Measurements from ENCODE around the gene PRSS37.

PRSS37 gene

GRCh38 chr7:141875453-141875852, 34.2 kb upstream of the PRSS37 start:
- H3K9me3 ChIP-seq (ENCODE audit: low read length), result no peaks in the 10 kb centered on the region
- no peak overlapping the region for H3K4me3 ChIP-seq (ENCODE audit: low read depth, low read length, poor library complexity, severe bottlenecking)
- no peak overlapping the region for H3K9ac ChIP-seq (ENCODE audit: low read length)
- no peaks in the 10 kb centered on the region for H4K20me1 ChIP-seq (ENCODE audit: insufficient read depth, low read length)
- no peaks in the 10 kb centered on the region for H3K4me1 ChIP-seq (ENCODE audit: insufficient read depth, low read length, severe bottlenecking)
- no peaks in the 10 kb centered on the region for H3K9me2 ChIP-seq (ENCODE audit: low read depth, low read length)
- no peak overlapping the region for H3K4me2 ChIP-seq (ENCODE audit: low read length)
- H2AFZ ChIP-seq (ENCODE audit: low read length), result no peak overlapping the region
- H3K27ac ChIP-seq (ENCODE audit: low read depth, low read length, poor library complexity, severe bottlenecking), result no peak overlapping the region
- H3K79me2 ChIP-seq (ENCODE audit: insufficient read depth, low read length), result no peaks in the 10 kb centered on the region
- no peaks in the 10 kb centered on the region for H3K27me3 ChIP-seq (ENCODE audit: insufficient read depth, low read length)
- no peaks in the 10 kb centered on the region for H3K36me3 ChIP-seq (ENCODE audit: insufficient read depth, low read length)
- no peak for TF ChIP-seq CTCF (IDR thresholded peaks at IDR 0.05; ENCODE audit: low read length)
- TF ChIP-seq EZH2 (IDR thresholded peaks at IDR 0.05; ENCODE audit: borderline replicate concordance, low read length), result no peak
- no peaks in the 10 kb centered on the region for H3F3A ChIP-seq (ENCODE audit: insufficient read depth, low read length)

- no peaks in the 10 kb centered on the region for H3K4me1 ChIP-seq (ENCODE audit: insufficient read depth, low read length, severe bottlenecking)
- TF ChIP-seq CTCF (IDR thresholded peaks at IDR 0.05; ENCODE audit: low read length) (no peak), EZH2 (IDR thresholded peaks at IDR 0.05; ENCODE audit: borderline replicate concordance, low read length) (no peak)
Measured at GRCh38 chr7:141874787-141875186, 33.5 kb upstream of the PRSS37 start.

GRCh38 chr7:141872931-141873330, 31.6 kb upstream of the PRSS37 start:
- TF ChIP-seq CTCF (IDR thresholded peaks at IDR 0.05; ENCODE audit: low read length) (no peak), EZH2 (IDR thresholded peaks at IDR 0.05; ENCODE audit: borderline replicate concordance, low read length) (no peak)
- Histone ChIP-seq H3K9me2 (ENCODE audit: low read depth, low read length) (no peaks in the 10 kb centered on the region), H3K9ac (ENCODE audit: low read length) (no peak overlapping the region), H3K27me3 (ENCODE audit: insufficient read depth, low read length) (no peaks in the 10 kb centered on the region), H3K4me2 (ENCODE audit: low read length) (no peak overlapping the region), H4K20me1 (ENCODE audit: insufficient read depth, low read length) (no peaks in the 10 kb centered on the region), H3K4me3 (ENCODE audit: low read depth, low read length, poor library complexity, severe bottlenecking) (no peak overlapping the region), H2AFZ (ENCODE audit: low read length) (no peak overlapping the region), H3F3A (ENCODE audit: insufficient read depth, low read length) (no peaks in the 10 kb centered on the region), H3K4me1 (ENCODE audit: insufficient read depth, low read length, severe bottlenecking) (no peaks in the 10 kb centered on the region), H3K36me3 (ENCODE audit: insufficient read depth, low read length) (no peaks in the 10 kb centered on the region), H3K79me2 (ENCODE audit: insufficient read depth, low read length) (no peaks in the 10 kb centered on the region), H3K9me3 (ENCODE audit: low read length) (no peaks in the 10 kb centered on the region), H3K27ac (ENCODE audit: low read depth, low read length, poor library complexity, severe bottlenecking) (no peak overlapping the region)

More at GRCh38 chr7:141874787-141875186, 33.5 kb upstream of the PRSS37 start:
- Histone ChIP-seq H3K4me3 (ENCODE audit: low read depth, low read length, poor library complexity, severe bottlenecking) (no peak overlapping the region), H3K27ac (ENCODE audit: low read depth, low read length, poor library complexity, severe bottlenecking) (no peak overlapping the region), H3K4me2 (ENCODE audit: low read length) (no peak overlapping the region), H3F3A (ENCODE audit: insufficient read depth, low read length) (no peaks in the 10 kb centered on the region), H3K36me3 (ENCODE audit: insufficient read depth, low read length) (no peaks in the 10 kb centered on the region), H3K9me3 (ENCODE audit: low read length) (no peaks in the 10 kb centered on the region), H4K20me1 (ENCODE audit: insufficient read depth, low read length) (no peaks in the 10 kb centered on the region), H3K9me2 (ENCODE audit: low read depth, low read length) (no peaks in the 10 kb centered on the region), H2AFZ (ENCODE audit: low read length) (no peak overlapping the region), H3K9ac (ENCODE audit: low read length) (no peak overlapping the region), H3K79me2 (ENCODE audit: insufficient read depth, low read length) (no peaks in the 10 kb centered on the region), H3K27me3 (ENCODE audit: insufficient read depth, low read length) (no peaks in the 10 kb centered on the region)

All from OCI-LY1 (cell line).